GM23338 (cell line): ENCODE results near the gene LIPH.

ENCODE experiments used
- CREB1 ChIP-seq: fragments of 250-450 bp; sonication (Bioruptor Pico); IDR thresholded peaks from 2 replicates; pipeline ENCODE4 v1.5.0; 2020; ENCODE audit warnings: low read depth, mild to moderate bottlenecking, moderate library complexity
- EZH2 ChIP-seq: fragments of 200-600 bp; sonication (generic); IDR thresholded peaks from one replicate; pipeline ENCODE4 v1.8.0; 2017; ENCODE audit warnings: antibody characterized with exemption, mild to moderate bottlenecking, low read depth; ENCODE audit not compliant: unreplicated experiment
- EZH2phosphoT487 ChIP-seq: fragments of 200-600 bp; sonication (generic); IDR thresholded peaks from one replicate; pipeline ENCODE4 v1.8.1; 2018; ENCODE audit warnings: antibody characterized with exemption; ENCODE audit not compliant: unreplicated experiment
- JUNB ChIP-seq: IDR thresholded peaks from one replicate; pipeline ENCODE4 v1.6.1; 2016; ENCODE audit warnings: antibody characterized with exemption; ENCODE audit not compliant: unreplicated experiment
- TF ChIP-seq, protein P1 (sequence below), 2 experiments: fragments of 200-600 bp in 1 of 2; sonication (generic) in 1 of 2; conservative IDR thresholded peaks; 2 replicates each; pipeline versions ENCODE4 v1.5.1 to v1.6.1; 2016 to 2017; ENCODE audit warnings: antibody characterized with exemption in 2 of 2, low read depth in 2 of 2, mild to moderate bottlenecking in 2 of 2, moderate library complexity in 1 of 2
- TF ChIP-seq, protein P2 (sequence below): IDR thresholded peaks from one replicate; pipeline ENCODE4 v1.6.1; 2018; ENCODE audit warnings: antibody characterized with exemption; ENCODE audit not compliant: unreplicated experiment

DNA sequence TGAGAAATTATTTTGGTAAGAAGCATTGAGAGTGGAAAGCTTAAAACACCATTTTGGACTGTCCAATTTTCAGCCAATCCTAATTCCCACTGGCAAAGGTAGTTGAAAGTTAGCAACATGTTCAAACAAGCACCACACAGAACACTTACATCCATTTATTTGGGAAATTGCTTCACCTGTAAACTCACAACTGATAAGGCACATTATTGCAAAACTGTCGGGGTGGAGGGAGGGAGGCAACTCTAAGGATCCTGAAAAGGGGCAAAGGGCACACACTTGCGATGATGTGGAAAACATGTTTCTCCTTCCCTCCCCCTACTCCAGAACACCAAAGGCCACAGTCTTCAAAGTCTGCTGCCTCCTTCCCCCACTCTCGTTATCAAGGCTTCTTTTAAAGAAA is 62.9 kb downstream of the LIPH start:
- TF ChIP-seq, protein P1, sequence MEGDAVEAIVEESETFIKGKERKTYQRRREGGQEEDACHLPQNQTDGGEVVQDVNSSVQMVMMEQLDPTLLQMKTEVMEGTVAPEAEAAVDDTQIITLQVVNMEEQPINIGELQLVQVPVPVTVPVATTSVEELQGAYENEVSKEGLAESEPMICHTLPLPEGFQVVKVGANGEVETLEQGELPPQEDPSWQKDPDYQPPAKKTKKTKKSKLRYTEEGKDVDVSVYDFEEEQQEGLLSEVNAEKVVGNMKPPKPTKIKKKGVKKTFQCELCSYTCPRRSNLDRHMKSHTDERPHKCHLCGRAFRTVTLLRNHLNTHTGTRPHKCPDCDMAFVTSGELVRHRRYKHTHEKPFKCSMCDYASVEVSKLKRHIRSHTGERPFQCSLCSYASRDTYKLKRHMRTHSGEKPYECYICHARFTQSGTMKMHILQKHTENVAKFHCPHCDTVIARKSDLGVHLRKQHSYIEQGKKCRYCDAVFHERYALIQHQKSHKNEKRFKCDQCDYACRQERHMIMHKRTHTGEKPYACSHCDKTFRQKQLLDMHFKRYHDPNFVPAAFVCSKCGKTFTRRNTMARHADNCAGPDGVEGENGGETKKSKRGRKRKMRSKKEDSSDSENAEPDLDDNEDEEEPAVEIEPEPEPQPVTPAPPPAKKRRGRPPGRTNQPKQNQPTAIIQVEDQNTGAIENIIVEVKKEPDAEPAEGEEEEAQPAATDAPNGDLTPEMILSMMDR (conservative IDR thresholded peaks at IDR 0.05; ENCODE audit: low read depth in 2 of 2): no peak
- no peak for TF ChIP-seq EZH2
- no peak for TF ChIP-seq CREB1 (CRISPR knock-in tag)
- TF ChIP-seq, protein P2, sequence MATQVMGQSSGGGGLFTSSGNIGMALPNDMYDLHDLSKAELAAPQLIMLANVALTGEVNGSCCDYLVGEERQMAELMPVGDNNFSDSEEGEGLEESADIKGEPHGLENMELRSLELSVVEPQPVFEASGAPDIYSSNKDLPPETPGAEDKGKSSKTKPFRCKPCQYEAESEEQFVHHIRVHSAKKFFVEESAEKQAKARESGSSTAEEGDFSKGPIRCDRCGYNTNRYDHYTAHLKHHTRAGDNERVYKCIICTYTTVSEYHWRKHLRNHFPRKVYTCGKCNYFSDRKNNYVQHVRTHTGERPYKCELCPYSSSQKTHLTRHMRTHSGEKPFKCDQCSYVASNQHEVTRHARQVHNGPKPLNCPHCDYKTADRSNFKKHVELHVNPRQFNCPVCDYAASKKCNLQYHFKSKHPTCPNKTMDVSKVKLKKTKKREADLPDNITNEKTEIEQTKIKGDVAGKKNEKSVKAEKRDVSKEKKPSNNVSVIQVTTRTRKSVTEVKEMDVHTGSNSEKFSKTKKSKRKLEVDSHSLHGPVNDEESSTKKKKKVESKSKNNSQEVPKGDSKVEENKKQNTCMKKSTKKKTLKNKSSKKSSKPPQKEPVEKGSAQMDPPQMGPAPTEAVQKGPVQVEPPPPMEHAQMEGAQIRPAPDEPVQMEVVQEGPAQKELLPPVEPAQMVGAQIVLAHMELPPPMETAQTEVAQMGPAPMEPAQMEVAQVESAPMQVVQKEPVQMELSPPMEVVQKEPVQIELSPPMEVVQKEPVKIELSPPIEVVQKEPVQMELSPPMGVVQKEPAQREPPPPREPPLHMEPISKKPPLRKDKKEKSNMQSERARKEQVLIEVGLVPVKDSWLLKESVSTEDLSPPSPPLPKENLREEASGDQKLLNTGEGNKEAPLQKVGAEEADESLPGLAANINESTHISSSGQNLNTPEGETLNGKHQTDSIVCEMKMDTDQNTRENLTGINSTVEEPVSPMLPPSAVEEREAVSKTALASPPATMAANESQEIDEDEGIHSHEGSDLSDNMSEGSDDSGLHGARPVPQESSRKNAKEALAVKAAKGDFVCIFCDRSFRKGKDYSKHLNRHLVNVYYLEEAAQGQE: no peak
- TF ChIP-seq JUNB: no peak
- no peak for TF ChIP-seq EZH2phosphoT487
